HG03060 (cell line): ENCODE measurements around the gene ATP1B1.
A peak's percentile ranks its signal among the peaks of the same experiment; 100 is the strongest.
"Not testable (repeated sequence)": the region's sequence is repeated elsewhere in the genome, so short reads cannot be mapped to it uniquely, and the experiment has no call there.

Source experiments
- ATAC-seq: cut with Tn5 transposase; IDR thresholded peaks from one replicate; pipeline ENCODE4 v1.9.1; 2021; ENCODE audit warnings: low read depth, moderate number of reproducible peaks; ENCODE audit not compliant: unreplicated experiment

ATP1B1 gene

DNA sequence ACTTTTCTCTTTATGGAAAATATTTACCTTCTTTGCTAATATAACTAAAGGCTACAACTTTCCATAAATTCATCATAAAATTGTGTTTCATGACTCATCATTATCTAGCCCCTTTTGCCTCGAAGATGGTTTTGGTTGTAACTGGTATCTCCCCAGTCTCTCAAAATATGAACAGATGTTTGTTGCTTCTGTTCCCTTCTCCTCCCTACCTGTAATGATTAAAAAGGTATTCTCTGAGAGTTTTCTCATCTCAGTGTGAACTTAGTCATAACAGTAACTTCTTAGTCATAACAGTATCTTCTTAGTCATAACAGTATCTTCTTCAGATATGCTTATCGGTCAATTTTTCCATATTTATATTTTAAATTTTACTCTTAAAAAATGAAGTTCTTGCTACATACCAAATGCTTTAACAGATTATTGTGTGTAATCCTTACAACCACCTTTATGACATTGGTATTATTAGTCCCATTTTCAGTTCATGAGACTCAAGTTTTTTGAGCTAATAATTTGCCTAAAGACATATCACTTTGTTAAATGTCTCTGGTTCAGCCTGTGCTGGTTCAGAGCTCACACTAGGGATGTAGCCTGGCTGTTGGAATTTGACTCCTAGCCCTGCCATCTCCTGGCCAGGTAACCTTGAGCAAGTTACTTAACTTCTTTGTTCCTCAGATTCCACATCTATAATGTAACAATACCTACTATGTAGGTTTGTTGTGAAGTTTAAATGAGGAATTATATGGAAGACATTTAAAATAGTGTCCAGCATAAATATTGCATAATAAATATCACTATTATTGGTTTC, 32.6 kb downstream of the ATP1B1 start:
- ATAC-seq: peak; percentile 91

DNA sequence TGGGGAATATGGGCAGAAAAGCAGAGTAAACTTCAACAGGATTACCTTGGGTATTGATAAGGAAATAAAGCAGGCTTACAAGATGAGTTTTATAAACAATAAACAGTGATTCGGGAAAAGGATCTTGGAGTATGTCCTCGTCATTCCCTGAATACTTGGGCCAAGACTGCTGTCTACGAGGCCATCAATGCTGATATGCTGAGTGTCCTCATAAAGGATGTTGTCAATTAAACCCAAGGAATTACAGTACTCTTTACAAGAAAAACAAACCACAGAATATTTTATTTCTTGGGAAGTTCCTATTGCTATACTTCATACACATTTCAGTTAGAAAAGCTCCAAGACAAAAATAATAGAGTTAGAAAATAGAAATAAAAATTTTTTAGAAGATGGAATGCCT, 34.9 kb downstream of the ATP1B1 start:
- no peak for ATAC-seq

- ATAC-seq: no peak
Measured at GRCh38 chr1:169142129-169142528, 35.6 kb downstream of the ATP1B1 start.

GRCh38 chr1:169143346-169143745, 36.9 kb downstream of the ATP1B1 start:
- no peak for ATAC-seq

GRCh38 chr1:169143984-169144383, 37.5 kb downstream of the ATP1B1 start:
- ATAC-seq: no peak

GRCh38 chr1:169144941-169145626, 38.6 kb downstream of the ATP1B1 start:
- ATAC-seq: no peak

GRCh38 chr1:169146576-169147214, 40.2 kb downstream of the ATP1B1 start:
- ATAC-seq: no peak

GRCh38 chr1:169148472-169149252, 42.2 kb downstream of the ATP1B1 start:
- ATAC-seq: peak; percentile 61

DNA sequence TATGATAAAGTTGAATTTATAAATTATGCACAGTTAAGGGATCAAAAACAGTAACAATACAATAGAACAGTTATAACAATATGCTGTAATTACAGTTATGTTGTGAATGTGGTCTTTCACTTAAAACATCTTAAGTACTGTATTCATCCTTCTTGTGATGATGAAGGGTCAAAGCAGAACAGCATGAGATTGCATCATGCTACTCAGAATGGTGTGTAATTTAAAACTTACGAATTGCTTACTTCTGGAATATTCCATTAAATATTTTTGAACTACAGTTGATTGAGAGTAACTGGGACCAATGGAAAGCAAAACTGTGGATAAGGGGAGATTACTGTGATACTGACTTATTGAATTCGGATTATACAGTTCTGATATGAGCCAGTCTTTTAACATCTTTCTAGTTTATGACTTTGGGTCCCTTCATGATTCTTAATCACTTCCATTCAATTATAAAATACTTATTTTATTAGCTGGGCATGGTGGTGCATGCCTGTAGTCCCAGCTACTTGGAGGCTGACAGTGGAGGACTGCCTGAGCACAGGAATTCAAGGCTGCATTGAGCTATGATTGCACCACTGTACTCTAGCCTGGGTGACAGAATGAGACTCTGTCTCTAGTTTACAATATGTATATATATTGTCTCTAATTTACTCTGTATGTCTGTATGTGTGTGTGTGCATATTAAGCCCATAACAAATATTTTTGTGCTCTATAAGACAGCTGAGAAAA, 43.2 kb downstream of the ATP1B1 start:
- no peak for ATAC-seq

GRCh38 chr1:169150641-169151337, 44.3 kb downstream of the ATP1B1 start:
- no peak for ATAC-seq

GRCh38 chr1:169151338-169151837, 44.9 kb downstream of the ATP1B1 start:
- no peak for ATAC-seq

DNA sequence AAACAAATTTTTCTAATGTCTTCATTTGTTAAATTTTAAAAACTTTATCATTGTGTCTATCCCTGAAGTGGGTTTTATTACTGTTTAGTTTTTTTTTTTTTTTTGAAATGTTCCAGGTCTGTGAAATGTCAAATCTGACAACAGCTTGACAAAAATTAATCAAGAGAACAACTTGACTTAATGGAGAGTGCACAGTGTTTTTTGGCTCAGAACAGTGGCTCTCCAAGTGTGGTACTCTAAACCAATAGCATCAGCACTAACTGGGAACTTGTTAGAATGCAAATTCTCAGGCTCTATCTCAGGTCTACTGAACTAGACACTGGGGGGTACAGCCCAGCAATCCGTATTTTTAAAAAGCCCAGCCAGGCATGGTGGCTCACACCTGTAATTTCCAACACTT, 49.2 kb downstream of the ATP1B1 start:
- ATAC-seq: no peak

DNA sequence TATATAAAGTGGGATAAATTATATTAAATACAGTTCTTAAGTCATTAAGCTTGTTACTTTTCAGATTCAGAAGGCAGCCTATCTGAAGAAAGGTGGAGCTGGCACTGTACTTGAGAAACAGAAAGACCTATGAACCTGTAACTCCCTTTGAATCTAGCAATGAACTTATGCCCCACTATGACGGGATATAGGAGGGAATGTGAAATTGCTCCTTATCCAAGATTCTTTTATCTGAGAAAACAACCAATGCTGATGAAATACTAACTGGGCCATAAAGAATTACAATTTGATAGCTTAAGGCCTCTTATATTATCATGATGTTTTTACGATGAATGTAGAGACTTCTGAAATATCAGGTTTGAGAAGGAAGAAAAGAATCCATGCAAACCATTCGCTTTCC, 50.1 kb downstream of the ATP1B1 start:
- ATAC-seq: no peak

DNA sequence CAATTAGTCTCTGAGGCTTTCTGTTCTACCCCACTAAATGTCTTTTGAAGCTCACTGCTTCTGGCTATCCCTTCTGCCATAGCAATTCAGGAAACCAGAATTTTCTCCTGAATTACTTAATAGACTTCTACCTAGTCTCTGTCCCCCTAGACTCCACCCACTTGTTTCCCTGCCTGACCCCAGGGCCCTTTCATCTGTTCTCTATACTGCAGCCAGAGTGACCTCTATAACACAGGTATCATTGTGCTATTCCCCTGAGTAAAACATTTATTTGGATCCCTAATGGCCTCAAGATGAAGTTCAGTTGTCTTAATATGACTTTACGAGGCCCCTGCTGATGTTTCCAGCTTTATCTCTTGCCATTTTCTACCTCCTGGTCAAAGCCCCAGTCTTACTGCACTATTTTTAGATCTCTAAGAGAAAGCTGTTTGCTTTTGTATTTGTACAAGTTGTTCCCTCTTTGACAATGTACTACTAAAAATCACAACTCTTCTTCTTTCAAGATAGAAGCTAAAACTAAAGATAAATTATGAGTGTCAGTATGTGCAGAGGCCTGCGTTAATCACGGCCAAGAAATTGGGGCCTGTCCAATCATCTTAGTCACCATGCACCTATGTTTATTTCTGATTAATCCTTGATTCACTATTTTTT, 54.5 kb downstream of the ATP1B1 start:
- no peak for ATAC-seq

DNA sequence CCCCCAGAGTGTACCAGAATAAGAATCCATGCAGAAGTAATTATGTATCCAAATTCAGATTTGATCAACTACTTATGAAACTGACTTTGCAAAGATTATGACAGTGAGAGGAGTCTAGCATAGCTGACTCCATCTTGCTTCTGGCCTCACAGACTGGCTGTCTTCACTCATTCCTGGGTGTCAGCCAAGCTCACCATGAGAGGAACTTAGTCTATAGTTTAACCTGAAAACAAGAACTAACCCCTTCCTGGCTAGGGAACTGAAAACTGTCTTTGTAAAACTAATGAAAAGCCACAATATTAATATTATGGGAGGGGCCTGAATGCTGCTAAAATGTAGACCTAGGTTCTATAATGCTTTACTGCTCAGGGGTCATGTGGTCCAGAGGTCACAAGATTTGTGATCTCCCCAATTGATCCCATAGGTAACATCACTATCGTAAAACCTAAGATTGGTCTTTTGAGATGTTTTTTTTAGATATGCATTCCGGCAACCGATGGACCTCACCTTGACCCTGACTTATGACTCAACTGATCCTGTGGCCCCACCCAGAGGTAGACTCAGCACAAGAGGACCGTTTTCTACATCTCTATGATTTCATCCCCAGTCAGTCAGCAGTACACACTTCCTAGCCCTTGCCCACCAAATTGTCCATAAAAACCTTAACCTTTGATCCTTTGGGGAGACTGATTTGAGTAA, 55.2 kb downstream of the ATP1B1 start:
- ATAC-seq: peak; percentile 62

- ATAC-seq: no peak
Measured at GRCh38 chr1:169163059-169163458, 56.6 kb downstream of the ATP1B1 start.

- ATAC-seq: no peak
Measured at GRCh38 chr1:169175461-169175860, 69.0 kb downstream of the ATP1B1 start.

- ATAC-seq: not testable (repeated sequence)
Measured at GRCh38 chr1:169179431-169179830, 72.9 kb downstream of the ATP1B1 start.
